H9 (cell line): ENCODE results near the gene SLC45A1. TPM values are rescaled to one million over a fixed set of nuclear protein-coding genes. Genes with fewer than 3 reads are reported as not detected.

Experiments
- DNase-seq: peaks from one replicate; pipeline ENCODE4 v3.0.0-alpha.2; 2017
- H2AFZ ChIP-seq: one replicate; pipeline ENCODE4 v1.6.1; 2013; ENCODE audit warnings: mild to moderate bottlenecking, low read length, control low read depth, moderate library complexity
- H2AK5ac ChIP-seq: 2 replicates; pipeline ENCODE4 v1.6.1; 2013; ENCODE audit warnings: low read length, control low read depth, mixed read lengths; ENCODE audit not compliant: insufficient read length
- H2BK120ac ChIP-seq: one replicate; pipeline ENCODE4 v1.6.1; 2013; ENCODE audit warnings: low read depth, mild to moderate bottlenecking, low read length, control low read depth, inconsistent platforms; ENCODE audit not compliant: poor library complexity, severe bottlenecking
- H2BK12ac ChIP-seq: 2 replicates; pipeline ENCODE4 v1.6.1; 2013; ENCODE audit warnings: low read length, control low read depth, mixed read lengths, low read depth; ENCODE audit not compliant: insufficient read length
- H2BK15ac ChIP-seq: 2 replicates; pipeline ENCODE4 v1.6.1; 2013; ENCODE audit warnings: low read depth, low read length, control low read depth
- H2BK20ac ChIP-seq: one replicate; pipeline ENCODE4 v1.6.1; 2013; ENCODE audit warnings: low read depth, mild to moderate bottlenecking, low read length, control low read depth, inconsistent platforms; ENCODE audit not compliant: poor library complexity, severe bottlenecking
- H2BK5ac ChIP-seq: 2 replicates; pipeline ENCODE4 v1.6.1; 2013; ENCODE audit warnings: low read length, control low read depth, mixed read lengths; ENCODE audit not compliant: insufficient read length
- H3K14ac ChIP-seq: 2 replicates; pipeline ENCODE4 v1.6.1; 2013; ENCODE audit warnings: low read length, control low read depth; ENCODE audit not compliant: insufficient read depth
- H3K18ac ChIP-seq: 2 replicates; pipeline ENCODE4 v1.6.1; 2013; ENCODE audit warnings: low read depth, mild to moderate bottlenecking, mixed read lengths, low read length, control low read depth; ENCODE audit not compliant: insufficient read length
- H3K23ac ChIP-seq: 2 replicates; pipeline ENCODE4 v1.6.1; 2013; ENCODE audit warnings: low read length, control low read depth, mixed read lengths, low read depth; ENCODE audit not compliant: insufficient read length
- H3K23me2 ChIP-seq: 2 replicates; pipeline ENCODE4 v1.6.1; 2013; ENCODE audit warnings: low read depth, mild to moderate bottlenecking, mixed read lengths, low read length, control low read depth; ENCODE audit not compliant: insufficient read length, poor library complexity, severe bottlenecking
- H3K27ac ChIP-seq: 2 replicates; pipeline ENCODE4 v1.5.1; 2013; ENCODE audit warnings: low read length, control low read depth, mixed read lengths, low read depth; ENCODE audit not compliant: insufficient read length
- H3K27me3 ChIP-seq: 2 replicates; pipeline ENCODE4 v1.6.1; 2013; ENCODE audit warnings: low read length, control low read depth, inconsistent platforms; ENCODE audit not compliant: insufficient read depth
- H3K4ac ChIP-seq: 2 replicates; pipeline ENCODE4 v1.6.1; 2013; ENCODE audit warnings: low read depth, mild to moderate bottlenecking, control low read depth, inconsistent platforms, low read length, moderate library complexity
- H3K4me1 ChIP-seq: 2 replicates; pipeline ENCODE4 v1.6.1; 2013; ENCODE audit warnings: low read length, control low read depth, inconsistent platforms; ENCODE audit not compliant: insufficient read depth
- H3K4me2 ChIP-seq: 2 replicates; pipeline ENCODE4 v1.6.1; 2013; ENCODE audit warnings: low read length, control low read depth, mixed read lengths; ENCODE audit not compliant: insufficient read length, insufficient read depth
- H3K56ac ChIP-seq: 2 replicates; pipeline ENCODE4 v1.6.1; 2013; ENCODE audit warnings: low read depth, mild to moderate bottlenecking, mixed read lengths, low read length, control low read depth; ENCODE audit not compliant: insufficient read length
- H3K79me1 ChIP-seq: 2 replicates; pipeline ENCODE4 v1.6.1; 2013; ENCODE audit warnings: low read depth, mild to moderate bottlenecking, moderate library complexity, low read length, control low read depth, inconsistent platforms; ENCODE audit not compliant: insufficient read depth, poor library complexity, severe bottlenecking
- H3K79me2 ChIP-seq: 2 replicates; pipeline ENCODE4 v1.6.1; 2013; ENCODE audit warnings: low read length, control low read depth, inconsistent platforms; ENCODE audit not compliant: insufficient read depth
- H3K9ac ChIP-seq: 2 replicates; pipeline ENCODE4 v1.6.1; 2013; ENCODE audit warnings: low read length, control low read depth, mixed read lengths; ENCODE audit not compliant: insufficient read length; ENCODE audit errors: extremely low read depth
- H3K9me3 ChIP-seq: one replicate; pipeline ENCODE4 v1.6.1; 2013; ENCODE audit warnings: low read depth, low read length, inconsistent platforms; ENCODE audit not compliant: control insufficient read depth
- H3T11ph ChIP-seq: one replicate; pipeline ENCODE4 v1.6.1; 2013; ENCODE audit warnings: mild to moderate bottlenecking, low read length, control low read depth, inconsistent platforms
- H4K20me1 ChIP-seq: one replicate; pipeline ENCODE4 v1.6.1; 2013; ENCODE audit not compliant: control insufficient read depth, insufficient read length, insufficient read depth
- H4K5ac ChIP-seq: 2 replicates; pipeline ENCODE4 v1.6.1; 2013; ENCODE audit warnings: low read depth, mild to moderate bottlenecking, mixed read lengths, low read length, control low read depth; ENCODE audit not compliant: insufficient read length
- H4K8ac ChIP-seq: replicated peaks from 2 replicates; pipeline ENCODE4 v1.6.1; 2013; ENCODE audit warnings: low read length, control low read depth, mixed read lengths, low read depth; ENCODE audit not compliant: insufficient read length
- H4K91ac ChIP-seq: 2 replicates; pipeline ENCODE4 v1.6.1; 2013; ENCODE audit warnings: low read depth, mild to moderate bottlenecking, moderate library complexity, mixed read lengths, low read length, control low read depth; ENCODE audit not compliant: insufficient read length
- H3K27ac Mint-ChIP-seq, 3 experiments: 2 replicates in 2 of 3; 3 replicates in 1 of 3; pipeline ENCODE4 v1.8.0; 2020 to 2021; ENCODE audit warnings: mixed read lengths in 3 of 3, mild to moderate bottlenecking in 1 of 3, moderate library complexity in 1 of 3
- H3K27me3 Mint-ChIP-seq: 2 replicates; pipeline ENCODE4 v1.8.0; 2021; ENCODE audit warnings: low read depth, mild to moderate bottlenecking, moderate library complexity, mixed read lengths
- H3K36me3 Mint-ChIP-seq, 3 experiments: 2 replicates in 2 of 3; 3 replicates in 1 of 3; pipeline ENCODE4 v1.8.0; 2020 to 2021; ENCODE audit warnings: low read depth in 3 of 3, mixed read lengths in 3 of 3; ENCODE audit not compliant: insufficient read depth in 1 of 3
- H3K4me1 Mint-ChIP-seq, 2 experiments: 2 replicates each; pipeline ENCODE4 v1.8.0; 2020; ENCODE audit warnings: mixed read lengths in 2 of 2
- H3K4me3 Mint-ChIP-seq, 2 experiments: 2 replicates in 1 of 2; 3 replicates in 1 of 2; pipeline ENCODE4 v1.8.0; 2020 to 2021; ENCODE audit warnings: mild to moderate bottlenecking in 2 of 2, mixed read lengths in 2 of 2, moderate library complexity in 1 of 2
- H3K9me3 Mint-ChIP-seq, 2 experiments: 2 replicates in 1 of 2; 3 replicates in 1 of 2; pipeline ENCODE4 v1.8.0; 2020; ENCODE audit warnings: mild to moderate bottlenecking in 2 of 2, mixed read lengths in 2 of 2, moderate library complexity in 1 of 2
- WGBS: extraction: QIAGEN DNeasy Blood & Tissue Kit; methylation state at CpG from one replicate; pipeline ENCODE4 v1.1.7; 2013; ENCODE audit warnings: missing lambda C conversion rate, low lambda C conversion rate, mixed read lengths; ENCODE audit not compliant: insufficient read length; ENCODE audit errors: extremely low coverage; 5-methylcytosine and 5-hydroxymethylcytosine counted together
- total RNA-seq: library from RNA; stranded (reverse); gene quantifications from 2 replicates; pipeline ENCODE4 v1.2.1, GENCODE V29; 2021
- TF ChIP-seq, protein P1 (sequence below): fragments of 200-600 bp; sonication (generic); conservative IDR thresholded peaks from 3 replicates; pipeline ENCODE4 v1.8.0; 2021; ENCODE audit warnings: antibody characterized with exemption, mild to moderate bottlenecking

Gene SLC45A1
- total RNA-seq, 1 experiment from 2014 or later = 0.63 TPM

GRCh38 chr1:8388732-8389562 lies 71.0 kb downstream of the SLC45A1 start:
- Mint-ChIP-seq H3K27me3 (no peaks in the 10 kb centered on the region; the same call in 1 of the 2 replicates), H3K36me3 (peaks cover 8 to 19% (median 13%) of the 10 kb centered on the region in 3 experiments; a peak in 6 of 7 replicates), H3K4me3 (no peak overlapping the region), H3K9me3 (no peaks in the 10 kb centered on the region), H3K4me1 (peaks cover 31 to 37% of the 10 kb centered on the region in 2 experiments), H3K27ac (peak overlapping the region; percentile 10 to 89 (median 65); a peak in 3 of 7 replicates)
- H4K91ac ChIP-seq = no peak overlapping the region
- H2AK5ac ChIP-seq = no peak overlapping the region
- H3K27me3 ChIP-seq = no peaks in the 10 kb centered on the region
- no peak overlapping the region for H2AFZ ChIP-seq
- no peak overlapping the region for H2BK12ac ChIP-seq
- no peak overlapping the region for H3K23ac ChIP-seq
- no peak overlapping the region for H4K8ac ChIP-seq
- H3K27ac ChIP-seq = no peak overlapping the region
- H4K20me1 ChIP-seq = no peaks in the 10 kb centered on the region
- H4K5ac ChIP-seq = no peak overlapping the region
- no peak overlapping the region for H3K9ac ChIP-seq
- no peak overlapping the region for H2BK120ac ChIP-seq
- H3K56ac ChIP-seq = no peak overlapping the region
- H3K4me1 ChIP-seq = no peaks in the 10 kb centered on the region
- TF ChIP-seq, protein P1, sequence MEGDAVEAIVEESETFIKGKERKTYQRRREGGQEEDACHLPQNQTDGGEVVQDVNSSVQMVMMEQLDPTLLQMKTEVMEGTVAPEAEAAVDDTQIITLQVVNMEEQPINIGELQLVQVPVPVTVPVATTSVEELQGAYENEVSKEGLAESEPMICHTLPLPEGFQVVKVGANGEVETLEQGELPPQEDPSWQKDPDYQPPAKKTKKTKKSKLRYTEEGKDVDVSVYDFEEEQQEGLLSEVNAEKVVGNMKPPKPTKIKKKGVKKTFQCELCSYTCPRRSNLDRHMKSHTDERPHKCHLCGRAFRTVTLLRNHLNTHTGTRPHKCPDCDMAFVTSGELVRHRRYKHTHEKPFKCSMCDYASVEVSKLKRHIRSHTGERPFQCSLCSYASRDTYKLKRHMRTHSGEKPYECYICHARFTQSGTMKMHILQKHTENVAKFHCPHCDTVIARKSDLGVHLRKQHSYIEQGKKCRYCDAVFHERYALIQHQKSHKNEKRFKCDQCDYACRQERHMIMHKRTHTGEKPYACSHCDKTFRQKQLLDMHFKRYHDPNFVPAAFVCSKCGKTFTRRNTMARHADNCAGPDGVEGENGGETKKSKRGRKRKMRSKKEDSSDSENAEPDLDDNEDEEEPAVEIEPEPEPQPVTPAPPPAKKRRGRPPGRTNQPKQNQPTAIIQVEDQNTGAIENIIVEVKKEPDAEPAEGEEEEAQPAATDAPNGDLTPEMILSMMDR = no peak
- H2BK15ac ChIP-seq = no peak overlapping the region
- no peaks in the 10 kb centered on the region for H3K23me2 ChIP-seq
- no peak overlapping the region for H3K4me2 ChIP-seq
- no peak overlapping the region for H3T11ph ChIP-seq
- H2BK5ac ChIP-seq = no peak overlapping the region
- H3K79me2 ChIP-seq = peaks cover 7% of the 10 kb centered on the region; the same call in 1 of the 2 replicates
- H3K4ac ChIP-seq = no peak overlapping the region
- no peak overlapping the region for H2BK20ac ChIP-seq
- H3K9me3 ChIP-seq = no peaks in the 10 kb centered on the region
- no peak for DNase-seq
- H3K14ac ChIP-seq = no peak overlapping the region
- no peak overlapping the region for H3K18ac ChIP-seq
- peaks cover 5% of the 10 kb centered on the region for H3K79me1 ChIP-seq
- no CpG with 5 or more reads among the region's 12 CpGs for WGBS
